GM12872 (cell line): ENCODE measurements around the gene UXS1.

ENCODE experiments used
- TF ChIP-seq, protein P1 (sequence below): IDR thresholded peaks from 3 replicates; pipeline ENCODE4 v1.5.1; 2011; ENCODE audit warnings: low read depth, mild to moderate bottlenecking, low read length, moderate library complexity; ENCODE audit not compliant: insufficient read depth

Gene UXS1

DNA sequence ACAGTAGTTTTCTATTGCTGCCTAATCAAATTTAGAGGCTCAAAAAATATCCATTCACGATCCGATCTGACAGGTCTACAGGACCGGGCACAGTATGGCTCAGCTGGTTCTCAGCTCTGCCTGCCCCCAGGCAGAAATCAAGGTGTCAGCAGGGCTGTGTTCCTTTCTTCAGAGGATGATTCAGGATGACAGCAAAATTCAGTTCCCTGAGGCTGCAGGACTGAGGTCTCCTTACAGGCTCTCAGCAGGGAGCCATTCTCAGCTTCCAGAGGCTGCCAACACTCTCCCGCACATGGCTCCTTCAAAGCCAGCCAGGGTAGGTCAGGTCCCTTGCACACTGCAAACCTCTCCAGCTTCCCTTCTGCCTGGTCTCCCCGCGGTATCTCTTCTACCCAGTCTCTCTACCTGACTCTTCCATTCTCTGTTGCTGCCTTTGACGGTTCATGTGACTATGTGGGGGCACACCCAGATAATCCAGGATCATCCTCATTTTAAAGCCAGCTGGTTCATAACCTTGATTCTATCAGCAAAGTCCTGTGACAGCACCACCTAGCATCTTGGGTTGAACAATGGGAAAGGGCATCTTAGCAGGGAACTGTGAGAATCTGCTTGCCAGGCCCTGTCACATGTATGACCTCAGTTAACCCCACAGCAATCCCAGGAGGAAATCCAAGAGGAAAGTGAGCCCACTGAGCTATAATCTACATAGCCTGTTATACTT, 50.4 kb downstream of the UXS1 start:
- TF ChIP-seq, protein P1, sequence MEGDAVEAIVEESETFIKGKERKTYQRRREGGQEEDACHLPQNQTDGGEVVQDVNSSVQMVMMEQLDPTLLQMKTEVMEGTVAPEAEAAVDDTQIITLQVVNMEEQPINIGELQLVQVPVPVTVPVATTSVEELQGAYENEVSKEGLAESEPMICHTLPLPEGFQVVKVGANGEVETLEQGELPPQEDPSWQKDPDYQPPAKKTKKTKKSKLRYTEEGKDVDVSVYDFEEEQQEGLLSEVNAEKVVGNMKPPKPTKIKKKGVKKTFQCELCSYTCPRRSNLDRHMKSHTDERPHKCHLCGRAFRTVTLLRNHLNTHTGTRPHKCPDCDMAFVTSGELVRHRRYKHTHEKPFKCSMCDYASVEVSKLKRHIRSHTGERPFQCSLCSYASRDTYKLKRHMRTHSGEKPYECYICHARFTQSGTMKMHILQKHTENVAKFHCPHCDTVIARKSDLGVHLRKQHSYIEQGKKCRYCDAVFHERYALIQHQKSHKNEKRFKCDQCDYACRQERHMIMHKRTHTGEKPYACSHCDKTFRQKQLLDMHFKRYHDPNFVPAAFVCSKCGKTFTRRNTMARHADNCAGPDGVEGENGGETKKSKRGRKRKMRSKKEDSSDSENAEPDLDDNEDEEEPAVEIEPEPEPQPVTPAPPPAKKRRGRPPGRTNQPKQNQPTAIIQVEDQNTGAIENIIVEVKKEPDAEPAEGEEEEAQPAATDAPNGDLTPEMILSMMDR, result no peak

DNA sequence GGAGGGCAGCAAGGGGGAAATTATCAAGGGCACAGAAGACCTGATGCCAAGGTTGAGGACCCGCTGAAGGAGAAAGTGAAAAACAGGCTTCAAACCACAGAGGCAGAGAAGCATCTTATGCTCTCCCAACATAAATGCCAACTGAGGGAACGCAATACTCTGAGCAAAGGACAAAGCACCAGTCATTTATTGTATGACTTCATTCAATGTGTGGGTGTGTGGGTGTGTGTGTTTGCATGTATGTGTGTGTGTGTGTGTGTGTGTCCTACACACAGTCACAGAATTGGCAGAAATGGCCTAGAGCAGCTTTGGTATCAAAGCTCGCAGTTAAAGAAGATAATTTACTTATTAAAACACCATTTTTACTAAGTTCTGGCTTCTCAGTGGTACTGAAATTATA, 51.4 kb downstream of the UXS1 start:
- TF ChIP-seq, protein P1, result no peak

DNA sequence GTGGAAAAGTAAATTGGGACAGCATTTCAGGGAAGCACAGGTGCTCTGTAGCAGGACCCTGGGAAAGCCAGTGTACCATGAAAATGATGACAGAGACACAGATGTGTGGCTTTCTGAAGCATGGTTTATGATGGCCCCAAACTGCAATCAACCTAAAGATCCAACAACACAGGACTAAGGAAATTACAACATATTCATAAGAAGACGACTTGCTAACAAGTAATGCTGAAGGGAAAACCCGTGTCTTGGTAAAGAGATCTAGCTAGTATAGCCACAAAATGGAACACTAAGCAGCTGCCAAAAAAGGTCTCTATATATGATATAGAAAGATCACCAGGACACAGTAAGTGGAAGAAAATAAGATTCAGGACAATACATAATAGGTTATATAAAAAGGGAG, 53.2 kb downstream of the UXS1 start:
- TF ChIP-seq, protein P1, result no peak

DNA sequence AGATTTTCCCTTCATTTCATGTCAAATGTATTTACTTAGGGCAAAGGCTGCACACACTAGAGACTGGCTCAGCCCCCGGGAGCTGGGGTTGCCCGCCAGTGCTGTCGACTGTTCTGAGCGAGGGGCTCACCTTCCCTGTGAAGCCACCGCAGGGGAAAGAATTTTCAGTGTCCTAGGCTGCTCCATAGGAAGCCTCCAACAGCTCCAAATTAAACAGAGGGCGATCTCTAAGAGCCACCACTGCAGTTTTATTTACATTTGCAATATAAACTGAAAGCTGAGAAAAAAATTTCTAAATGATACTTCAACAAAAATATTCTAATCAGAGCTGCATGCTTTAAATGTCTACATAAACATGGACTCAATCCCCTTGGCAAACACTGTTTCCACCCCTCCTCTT, 54.0 kb downstream of the UXS1 start:
- TF ChIP-seq, protein P1, result no peak

DNA sequence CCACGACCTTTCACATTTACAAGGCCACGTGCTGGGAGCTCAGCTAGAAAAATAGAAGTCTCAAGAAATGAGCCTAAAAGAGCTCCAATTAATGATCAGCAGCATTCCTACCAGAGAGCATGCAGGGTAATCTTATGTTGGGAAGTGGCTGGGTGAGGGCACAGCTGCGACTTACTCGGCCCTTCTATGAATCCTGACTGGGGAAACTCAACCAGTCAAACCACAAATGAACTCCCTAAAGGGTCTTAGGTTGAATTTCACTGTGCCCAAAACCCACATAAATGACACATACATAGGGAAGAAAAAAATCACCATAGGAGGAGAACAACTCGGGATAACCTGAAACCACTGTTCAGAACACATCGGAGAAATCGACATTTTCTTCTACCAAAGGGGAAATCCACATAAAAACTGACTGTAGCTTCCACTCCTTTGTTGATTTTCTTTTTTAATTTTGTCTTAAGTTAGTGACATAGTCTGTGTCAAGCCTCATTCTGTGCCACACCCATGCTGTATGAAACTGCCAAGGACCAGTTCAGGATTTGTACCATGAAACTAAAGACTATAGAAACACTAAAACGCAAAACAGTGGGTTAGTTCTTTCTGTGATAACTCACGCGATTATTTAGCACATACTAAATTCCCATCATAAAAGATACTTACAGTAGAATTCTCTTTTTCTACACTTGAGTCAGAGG, 54.7 kb downstream of the UXS1 start:
- TF ChIP-seq, protein P1, result no peak

DNA sequence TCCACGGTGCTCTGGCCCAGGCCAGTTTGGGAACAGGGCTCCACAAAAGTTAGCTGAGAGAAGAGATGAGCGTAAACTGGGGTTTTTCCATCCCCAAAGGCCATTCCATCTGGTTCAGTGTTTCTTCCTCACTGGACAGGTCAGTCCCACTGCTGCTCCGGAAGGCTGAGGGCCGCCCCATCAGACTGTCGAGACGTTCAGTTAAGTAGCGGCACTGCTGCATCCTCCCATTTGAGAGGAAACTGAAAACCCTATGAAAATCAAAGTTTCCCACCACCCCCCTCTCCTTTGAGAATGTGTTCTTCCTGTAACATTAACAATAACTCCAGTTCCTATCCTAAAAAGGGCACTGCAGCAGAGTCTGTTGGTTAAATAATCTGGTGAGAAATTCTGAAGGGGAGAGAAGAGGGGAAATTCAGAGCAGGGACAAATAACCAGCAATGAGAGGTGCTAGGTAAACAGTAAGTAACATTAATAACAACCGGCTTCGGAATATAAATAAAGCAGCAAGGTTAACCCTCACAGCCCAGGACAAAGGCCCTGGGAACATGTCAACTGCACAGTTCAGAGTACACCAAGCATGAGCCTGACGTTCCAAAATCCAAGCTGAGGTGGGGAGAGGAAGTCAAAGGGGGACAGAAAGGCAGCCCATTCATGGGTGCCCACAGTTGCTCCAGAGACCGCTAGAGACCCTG, 55.4 kb downstream of the UXS1 start:
- TF ChIP-seq, protein P1, result no peak

DNA sequence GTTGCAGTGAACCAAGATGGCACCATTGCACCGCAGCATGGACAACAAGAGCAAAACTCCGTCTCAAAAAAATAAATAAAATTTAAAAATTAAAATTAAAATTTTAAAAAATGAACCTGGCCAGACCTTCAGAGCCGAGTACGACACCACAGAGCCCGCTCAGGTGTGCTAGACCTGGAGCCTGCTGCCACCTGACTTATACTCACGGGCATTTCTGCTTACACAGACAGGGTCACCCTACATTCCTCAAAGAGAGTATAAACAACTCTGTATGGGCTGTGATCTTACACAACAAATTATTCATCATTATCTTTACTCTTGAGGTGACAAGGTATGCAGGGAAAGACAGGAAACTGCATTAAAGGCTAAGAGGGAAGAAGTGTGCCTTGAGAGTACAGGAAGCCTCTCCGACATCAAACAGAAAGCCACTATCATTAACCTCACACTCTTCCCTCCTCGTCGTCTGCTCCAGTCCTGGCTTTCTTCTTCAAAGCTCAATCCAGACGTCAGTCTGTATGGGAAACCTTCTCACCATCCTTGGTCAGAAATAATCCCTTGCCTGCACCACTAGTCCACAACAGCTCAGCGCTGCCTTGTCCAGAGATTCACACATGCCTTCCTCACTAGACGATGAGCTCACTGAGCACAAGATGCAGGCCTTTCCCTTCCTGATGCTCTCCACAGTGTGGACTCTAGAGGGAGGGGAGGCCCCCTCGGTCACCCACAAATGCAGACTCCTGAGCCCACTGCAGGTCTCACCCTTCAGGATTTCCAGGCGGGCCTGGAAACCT, 56.2 kb downstream of the UXS1 start:
- TF ChIP-seq, protein P1, result no peak
